GM18505 (cell line): ENCODE data around the gene NACC1.
"Not testable (repeated sequence)": the region's sequence is repeated elsewhere in the genome, so short reads cannot be mapped to it uniquely, and the experiment has no call there.

Source experiments
- ATAC-seq: cut with Tn5 transposase; IDR thresholded peaks from one replicate; pipeline ENCODE4 v1.9.1; 2021; ENCODE audit not compliant: unreplicated experiment
- POLR2A ChIP-seq: IDR thresholded peaks from 4 replicates; pipeline ENCODE4 v1.6.1; 2011; ENCODE audit warnings: borderline replicate concordance; ENCODE audit not compliant: insufficient read depth, insufficient read length; ENCODE audit errors: extremely low read depth

NACC1 gene

DNA sequence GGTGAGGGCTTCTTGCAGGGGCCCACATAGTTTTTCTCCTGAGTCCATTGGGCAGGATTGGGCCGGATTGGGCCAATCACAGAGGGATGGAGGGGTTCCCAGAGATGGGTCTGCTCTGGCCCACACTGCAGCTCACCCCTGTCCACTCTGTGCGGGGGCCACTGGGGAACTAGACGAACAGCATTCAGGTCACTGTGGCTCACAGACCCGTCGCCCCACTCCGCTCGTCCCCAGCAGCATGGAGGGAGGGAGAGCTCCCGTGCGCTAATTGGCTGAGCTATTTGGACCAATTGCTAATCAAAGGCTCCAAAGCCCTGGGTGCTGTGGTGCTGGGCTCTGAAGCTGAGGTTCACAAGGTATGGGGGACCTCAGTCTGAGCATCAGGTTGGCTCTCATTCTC, 11.3 kb downstream of the NACC1 start:
- no peak for TF ChIP-seq POLR2A

GRCh38 chr19:13130886-13131490, 12.9 kb downstream of the NACC1 start:
- no peak for ATAC-seq

More for the DNA sequence above, 11.3 kb downstream of the NACC1 start:
- ATAC-seq, result no peak

DNA sequence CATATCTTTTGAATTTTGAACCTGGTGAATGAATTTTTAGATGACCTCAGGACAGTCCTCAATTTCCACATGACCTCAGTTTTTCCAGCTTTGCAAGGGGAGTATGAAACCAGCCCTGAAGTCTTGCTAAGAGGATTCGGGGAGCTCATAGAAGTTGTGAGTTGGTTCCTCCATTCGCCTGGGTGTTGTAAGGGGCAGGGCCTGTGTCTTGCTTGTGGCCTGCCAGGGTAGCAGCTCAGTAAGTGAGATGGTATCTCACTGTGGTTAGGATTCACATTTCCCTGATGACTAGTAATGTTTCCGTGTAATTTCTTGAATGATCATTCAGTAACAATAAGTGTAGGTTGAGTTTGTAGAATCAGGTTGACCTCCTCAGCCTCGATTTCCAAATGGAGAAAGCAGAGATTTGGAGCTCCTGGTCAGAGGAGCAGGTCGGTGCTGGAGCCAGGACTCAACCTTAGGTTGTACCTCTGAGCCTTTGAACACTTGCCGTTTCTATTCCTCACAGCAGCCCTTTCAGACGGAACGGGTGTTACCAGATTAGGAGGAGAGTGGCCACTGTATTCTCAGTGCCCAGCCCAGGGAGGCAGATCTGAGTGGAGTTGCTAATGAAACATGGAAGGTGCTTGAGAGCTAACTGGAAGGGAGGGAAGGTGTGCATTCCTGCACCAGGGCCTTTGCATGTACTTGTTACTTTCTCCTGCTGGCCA, 14.6 kb downstream of the NACC1 start:
- no peak for TF ChIP-seq POLR2A
- ATAC-seq, result no peak

More at GRCh38 chr19:13130886-13131490, 12.9 kb downstream of the NACC1 start:
- TF ChIP-seq POLR2A, result no peak

DNA sequence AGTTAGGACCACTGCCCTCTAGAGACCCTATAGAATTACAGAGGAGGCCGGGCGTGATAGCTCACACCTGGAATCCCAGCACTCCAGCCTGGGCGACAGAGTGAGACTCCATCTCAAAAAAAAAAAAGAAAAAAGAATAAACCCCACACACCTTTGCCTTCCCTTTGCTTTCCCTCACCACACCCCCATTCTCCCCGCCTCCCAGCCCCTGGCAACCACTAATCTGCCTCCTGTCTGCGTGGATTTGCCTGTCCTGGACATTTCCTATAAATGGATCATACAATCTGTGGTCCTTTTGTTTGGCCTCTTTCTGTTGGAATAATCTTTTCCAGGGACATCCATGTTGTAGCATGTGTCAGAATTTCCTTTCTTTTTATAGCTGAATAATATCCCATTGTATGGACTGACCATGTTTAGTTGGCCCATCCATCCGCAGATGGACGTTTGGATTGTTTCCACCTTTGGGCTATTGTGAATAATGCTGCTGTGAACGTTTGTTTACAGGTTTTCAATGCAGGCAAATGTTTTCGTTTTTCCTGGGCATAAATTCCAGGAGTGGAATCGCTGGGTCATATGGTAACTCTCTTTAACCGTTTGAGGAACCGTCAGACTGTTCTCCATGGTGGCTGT, 15.3 kb downstream of the NACC1 start:
- ATAC-seq, result no peak
- no peak for TF ChIP-seq POLR2A

DNA sequence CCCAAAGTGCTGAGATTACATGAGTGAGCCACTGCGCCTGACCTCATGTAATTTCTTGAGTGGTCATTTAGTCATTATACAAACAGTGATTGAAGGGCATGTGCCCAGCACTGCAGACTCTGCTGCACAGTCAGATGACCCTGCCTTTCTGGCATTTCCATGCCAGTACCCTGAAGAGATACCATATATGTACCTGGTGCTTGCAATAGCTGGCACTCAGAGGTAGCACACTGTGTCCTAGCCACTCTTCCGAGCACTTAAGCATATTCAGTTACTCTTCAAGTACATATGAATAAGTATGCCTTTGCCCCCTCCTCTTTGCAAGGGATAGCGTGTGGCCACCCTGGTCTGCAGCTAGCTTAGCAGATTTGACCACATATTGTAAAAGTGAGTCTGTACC, 16.6 kb downstream of the NACC1 start:
- no peak for TF ChIP-seq POLR2A
- no peak for ATAC-seq

- TF ChIP-seq POLR2A, result no peak
- no peak for ATAC-seq
Measured at GRCh38 chr19:13135068-13136062, 17.3 kb downstream of the NACC1 start.

GRCh38 chr19:13137290-13137794, 19.3 kb downstream of the NACC1 start:
- no peak for ATAC-seq
- no peak for TF ChIP-seq POLR2A

- TF ChIP-seq POLR2A, result no peak
- ATAC-seq, result no peak
Measured at GRCh38 chr19:13138171-13138915, 20.3 kb downstream of the NACC1 start.

GRCh38 chr19:13138916-13139198, 20.8 kb downstream of the NACC1 start:
- ATAC-seq, result no peak
- TF ChIP-seq POLR2A, result no peak

DNA sequence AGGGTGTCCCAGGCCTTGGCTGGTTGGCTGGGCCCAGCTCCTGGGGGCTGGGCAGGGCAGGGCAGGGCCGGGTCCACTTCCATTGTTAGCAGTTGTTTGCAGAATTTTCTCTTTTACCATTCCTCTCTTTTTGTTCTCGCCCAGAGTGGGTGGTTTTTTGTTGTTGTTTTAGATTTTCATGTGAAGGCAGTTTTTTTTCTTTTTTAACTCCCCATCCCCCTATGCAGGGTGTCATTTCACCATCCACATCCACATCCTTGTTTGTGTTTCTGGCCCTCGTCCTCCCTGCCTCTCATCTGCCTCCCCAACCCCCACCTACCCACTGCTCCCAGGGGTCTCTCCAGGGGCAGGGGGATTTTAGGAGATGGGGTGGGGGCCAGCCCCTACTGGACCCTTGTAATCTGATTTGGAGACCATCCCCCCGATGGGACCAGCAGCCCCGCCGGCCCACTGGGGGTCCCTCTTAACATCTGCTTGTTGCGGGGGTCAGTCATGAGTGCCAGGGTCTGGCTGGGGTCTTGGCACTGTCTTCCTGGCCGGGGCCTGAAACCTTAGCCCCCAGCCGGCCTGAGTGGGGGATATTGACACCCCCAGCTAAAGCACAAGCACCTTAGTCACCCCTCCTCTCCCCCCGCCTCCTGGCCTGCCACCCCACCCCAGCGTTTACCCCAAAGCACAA, 21.7 kb downstream of the NACC1 start:
- no peak for TF ChIP-seq POLR2A
- ATAC-seq, result no peak

DNA sequence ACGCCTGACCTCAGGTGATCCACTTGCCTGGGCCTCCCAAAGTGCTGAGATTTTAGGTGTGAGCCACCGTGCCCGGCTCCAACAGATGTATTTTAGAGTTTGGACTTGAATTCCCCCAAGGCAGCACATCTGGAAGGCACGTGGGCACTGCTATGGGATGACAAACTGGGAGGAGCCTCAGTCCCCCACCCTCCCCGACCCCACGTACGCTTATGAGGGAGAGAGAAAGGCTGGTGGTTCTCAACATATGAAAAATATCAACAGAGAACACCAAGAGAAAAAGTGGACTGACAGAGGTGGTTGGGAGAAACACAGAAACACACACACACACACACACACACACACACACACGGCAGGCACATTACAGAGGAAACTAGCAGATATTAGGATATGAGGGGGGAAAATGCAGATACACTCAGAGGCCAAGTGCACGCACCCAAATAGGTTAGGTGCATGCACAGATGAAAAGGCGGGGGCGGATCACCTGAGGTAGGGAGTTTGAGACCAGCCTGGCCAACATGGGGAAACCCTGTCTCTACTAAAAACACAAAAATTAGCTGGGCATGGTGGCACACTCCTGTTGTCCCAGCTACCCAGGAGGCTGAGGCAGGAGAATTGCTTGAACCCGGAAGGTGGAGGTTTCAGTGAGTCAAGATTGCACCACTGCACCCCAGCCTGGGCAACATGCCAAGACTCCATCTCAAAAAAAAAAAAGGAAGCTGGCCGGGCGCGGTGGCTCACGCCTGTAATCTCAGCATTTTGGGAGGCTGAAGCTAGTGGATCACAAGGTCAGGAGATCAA, 28.9 kb downstream of the NACC1 start:
- no peak for TF ChIP-seq POLR2A
- no peak for ATAC-seq

- not testable (repeated sequence) for ATAC-seq
Measured at GRCh38 chr19:13149173-13149627, 31.1 kb downstream of the NACC1 start.
